ENCODE results near the gene PGC.
A peak's percentile ranks its signal among the peaks of the same experiment; 100 is the strongest.

The PGC gene

DNA sequence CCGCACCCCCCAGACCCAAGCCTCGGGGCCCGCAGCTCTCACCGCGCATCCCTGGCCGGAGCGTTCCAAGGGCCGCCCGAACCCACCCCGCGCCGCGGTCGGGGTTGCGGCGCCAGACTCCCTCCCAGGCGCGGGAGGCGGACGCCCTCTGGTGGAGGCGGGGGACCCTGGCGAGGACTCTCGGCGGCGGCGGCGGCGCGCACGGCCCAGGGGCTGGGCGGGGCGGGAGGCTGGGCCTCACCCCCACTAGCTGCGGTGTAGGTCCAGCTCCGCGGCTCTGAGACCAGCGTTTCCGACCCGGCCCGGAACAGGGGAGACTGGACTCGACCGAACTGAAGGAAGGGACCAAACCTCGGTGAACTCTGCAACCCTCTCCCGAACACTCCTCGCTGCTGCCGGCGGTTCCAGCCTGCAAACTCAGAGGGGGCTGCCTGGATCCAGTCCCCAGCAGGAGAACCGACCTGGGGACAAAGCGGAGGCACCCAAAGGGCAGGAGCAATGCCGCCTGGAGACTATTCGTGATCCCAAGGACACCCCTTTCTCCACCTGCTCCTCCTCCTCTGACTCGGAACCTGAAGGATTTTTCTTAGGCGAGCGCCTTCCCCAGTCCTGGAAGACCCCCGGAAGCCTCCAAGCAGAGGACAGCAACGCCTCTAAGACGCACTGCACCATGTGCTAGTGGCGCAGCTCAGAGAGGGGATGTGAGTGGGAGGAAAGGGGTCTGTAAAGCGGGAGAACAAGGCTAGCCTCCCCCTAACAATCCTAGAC, 39.4 kb upstream of the PGC start:
- DNase-seq (ENCODE audit: insufficient read length, low spot score): peak; percentile 84
- TF ChIP-seq, protein P1, sequence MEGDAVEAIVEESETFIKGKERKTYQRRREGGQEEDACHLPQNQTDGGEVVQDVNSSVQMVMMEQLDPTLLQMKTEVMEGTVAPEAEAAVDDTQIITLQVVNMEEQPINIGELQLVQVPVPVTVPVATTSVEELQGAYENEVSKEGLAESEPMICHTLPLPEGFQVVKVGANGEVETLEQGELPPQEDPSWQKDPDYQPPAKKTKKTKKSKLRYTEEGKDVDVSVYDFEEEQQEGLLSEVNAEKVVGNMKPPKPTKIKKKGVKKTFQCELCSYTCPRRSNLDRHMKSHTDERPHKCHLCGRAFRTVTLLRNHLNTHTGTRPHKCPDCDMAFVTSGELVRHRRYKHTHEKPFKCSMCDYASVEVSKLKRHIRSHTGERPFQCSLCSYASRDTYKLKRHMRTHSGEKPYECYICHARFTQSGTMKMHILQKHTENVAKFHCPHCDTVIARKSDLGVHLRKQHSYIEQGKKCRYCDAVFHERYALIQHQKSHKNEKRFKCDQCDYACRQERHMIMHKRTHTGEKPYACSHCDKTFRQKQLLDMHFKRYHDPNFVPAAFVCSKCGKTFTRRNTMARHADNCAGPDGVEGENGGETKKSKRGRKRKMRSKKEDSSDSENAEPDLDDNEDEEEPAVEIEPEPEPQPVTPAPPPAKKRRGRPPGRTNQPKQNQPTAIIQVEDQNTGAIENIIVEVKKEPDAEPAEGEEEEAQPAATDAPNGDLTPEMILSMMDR (IDR thresholded peaks at IDR 0.05; ENCODE audit: insufficient read depth, missing control alignments): peak; percentile 67
- FAIRE-seq: no peak

DNA sequence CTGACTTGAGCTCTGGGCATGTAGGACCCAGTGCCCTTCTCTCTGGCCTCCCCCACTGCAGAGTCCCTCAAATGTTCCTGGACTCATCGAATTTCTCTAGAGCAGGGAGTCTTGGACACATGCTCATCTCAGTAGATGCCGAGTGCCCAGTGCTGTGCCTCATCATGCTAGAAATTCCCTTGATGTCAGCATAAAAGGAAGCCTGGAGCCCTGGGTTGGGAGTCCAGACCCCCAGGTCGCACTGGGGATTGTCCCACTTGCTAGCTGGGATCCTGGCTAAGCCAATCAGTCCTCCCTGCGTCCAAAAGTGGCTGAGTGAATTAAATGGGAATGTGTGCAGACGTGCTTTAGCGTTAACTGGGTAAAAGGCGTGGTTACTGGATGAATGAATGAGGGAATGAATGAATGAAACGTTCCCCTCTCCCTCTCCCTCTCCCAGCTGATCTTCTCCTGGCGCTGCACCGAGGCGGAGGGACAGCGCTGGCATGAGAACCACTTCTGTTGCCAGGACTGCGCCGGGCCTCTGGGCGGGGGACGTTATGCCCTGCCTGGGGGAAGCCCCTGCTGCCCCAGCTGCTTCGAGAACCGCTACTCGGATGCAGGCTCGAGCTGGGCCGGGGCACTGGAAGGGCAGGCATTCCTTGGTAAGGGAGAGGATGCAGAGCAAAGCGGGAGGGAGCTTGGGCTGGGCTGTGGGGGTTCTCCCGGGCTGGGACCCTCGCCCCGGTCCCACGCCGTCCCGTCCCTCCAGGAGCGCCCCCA, 38.7 kb upstream of the PGC start:
- TF ChIP-seq, protein P1 (IDR thresholded peaks at IDR 0.05; ENCODE audit: insufficient read depth, missing control alignments): no peak
- no peak for DNase-seq (ENCODE audit: insufficient read length, low spot score)
- FAIRE-seq: no peak

DNA sequence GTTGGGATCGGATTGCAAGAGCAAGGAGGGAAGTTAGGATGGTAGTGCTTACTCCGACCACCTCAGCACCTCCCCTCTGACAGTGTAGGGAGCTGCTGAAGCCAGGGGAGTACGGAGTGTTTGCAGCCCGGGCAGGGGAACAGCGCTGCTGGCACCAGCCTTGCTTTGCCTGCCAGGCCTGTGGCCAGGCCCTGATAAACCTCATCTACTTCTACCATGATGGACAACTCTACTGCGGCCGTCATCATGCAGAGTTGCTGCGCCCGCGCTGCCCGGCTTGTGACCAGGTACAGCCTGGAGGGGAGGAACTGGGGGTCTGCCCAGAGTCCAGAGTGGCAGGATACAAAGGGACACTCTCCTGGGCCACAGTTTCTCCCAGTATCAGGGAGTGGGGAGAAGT, 38.1 kb upstream of the PGC start:
- TF ChIP-seq, protein P1 (IDR thresholded peaks at IDR 0.05; ENCODE audit: insufficient read depth, missing control alignments): no peak
- FAIRE-seq (no peak), DNase-seq (ENCODE audit: insufficient read length, low spot score) (no peak)

DNA sequence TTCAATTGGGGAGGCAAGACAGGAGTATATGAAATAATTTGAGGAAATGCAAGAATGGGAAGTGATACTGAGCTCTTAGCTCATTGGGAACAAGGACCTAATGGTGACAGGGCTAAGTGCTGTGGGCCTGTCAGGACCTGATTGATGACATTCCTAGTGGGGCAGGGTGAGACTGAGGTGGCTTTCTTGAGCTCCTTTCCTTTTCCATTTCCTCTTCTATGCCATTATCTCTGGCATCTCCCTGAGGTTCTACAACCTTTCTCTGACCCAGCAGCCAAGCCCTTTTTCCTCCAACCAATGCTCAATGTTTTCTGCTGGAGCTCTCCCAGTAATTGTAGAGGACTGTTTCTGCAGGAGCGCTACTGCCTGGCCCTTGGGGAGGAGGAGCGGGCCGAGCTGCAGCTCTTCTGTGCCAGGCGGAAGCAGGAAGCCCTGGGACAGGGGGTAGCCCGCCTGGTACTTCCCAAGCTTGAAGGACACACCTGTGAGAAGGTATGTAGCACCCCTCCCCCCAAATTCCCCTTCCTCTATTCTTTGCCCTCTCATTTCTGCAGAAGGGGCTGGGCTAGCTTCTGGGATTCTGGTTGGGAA, 37.5 kb upstream of the PGC start:
- no peak for DNase-seq (ENCODE audit: insufficient read length, low spot score)
- TF ChIP-seq, protein P1 (IDR thresholded peaks at IDR 0.05; ENCODE audit: insufficient read depth, missing control alignments): no peak
- no peak for FAIRE-seq

DNA sequence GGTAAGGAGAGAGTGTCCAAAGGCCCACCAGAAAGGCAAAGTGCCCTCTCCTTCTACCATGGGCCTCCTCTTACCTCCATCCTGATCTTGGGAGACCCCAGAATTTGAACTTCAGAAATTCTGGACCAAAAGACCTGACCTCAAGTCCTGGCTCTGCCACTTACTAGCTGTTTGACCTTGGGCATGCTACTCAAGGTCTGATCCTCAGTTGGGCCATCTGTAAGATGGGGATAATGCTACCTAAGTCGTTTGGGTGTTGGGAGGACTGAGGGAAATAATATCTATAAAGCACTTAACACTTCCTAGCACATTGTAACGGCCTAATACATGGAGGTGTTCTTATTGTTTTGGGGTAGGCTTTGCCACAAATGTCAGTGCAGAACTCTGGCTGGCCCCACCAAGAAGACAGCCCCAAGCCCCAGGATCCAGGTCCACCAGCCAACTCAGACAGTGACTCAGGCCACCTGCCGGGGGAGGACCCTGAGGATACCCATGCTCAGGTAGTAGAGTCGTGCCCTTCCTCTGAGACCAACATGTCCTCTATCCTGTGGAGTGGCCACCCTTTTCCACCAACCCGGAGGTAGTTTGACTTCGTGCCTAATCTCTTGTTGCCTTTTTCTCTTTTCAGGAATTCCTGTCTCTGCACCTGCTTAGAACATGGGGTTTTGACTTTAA, 36.0 kb upstream of the PGC start:
- no peak for FAIRE-seq
- TF ChIP-seq, protein P1 (IDR thresholded peaks at IDR 0.05; ENCODE audit: insufficient read depth, missing control alignments): no peak
- DNase-seq (ENCODE audit: insufficient read length, low spot score): no peak

DNA sequence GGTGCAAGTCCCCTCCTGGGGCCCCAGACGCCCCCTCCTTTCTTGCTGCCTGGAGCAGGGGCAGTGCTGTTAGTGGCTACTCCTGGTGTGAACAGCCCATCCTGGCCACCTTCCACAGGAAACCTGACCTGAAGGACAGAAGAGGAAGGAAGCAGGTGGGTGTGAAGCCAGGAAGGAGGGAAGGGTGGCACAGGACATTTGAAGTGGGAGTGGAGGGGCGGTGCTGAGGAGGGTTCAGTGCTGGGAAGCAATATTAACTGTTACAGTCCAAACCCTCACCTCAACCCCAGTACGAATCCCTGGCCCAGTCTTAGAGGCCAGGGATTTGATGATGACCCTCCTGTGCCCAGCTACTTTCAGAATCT, 34.2 kb upstream of the PGC start:
- DNase-seq (ENCODE audit: insufficient read length, low spot score): no peak
- TF ChIP-seq, protein P1 (IDR thresholded peaks at IDR 0.05; ENCODE audit: insufficient read depth, missing control alignments): no peak
- FAIRE-seq: no peak
